Sciatic nerve (tissue), 2 donors: Measurements from ENCODE around the gene CXCL3. TPM values are rescaled to one million over a fixed set of nuclear protein-coding genes. Genes with fewer than 3 reads are reported as not detected.

Experiments
- ATAC-seq: fragments of 200-7000 bp; cut with Tn5 transposase; one replicate; pipeline ENCODE4 v1.9.1; 2020; ENCODE audit warnings: mild to moderate bottlenecking, moderate library complexity
- DNase-seq: peaks from one replicate; pipeline ENCODE4 v3.0.0-alpha.2; 2020; ENCODE audit warnings: low spot score
- intact Hi-C: fragments of 100-400 bp; cut with DNase I; formaldehyde crosslinking; loops from one replicate; pipeline ENCODE4 v1.14.2; 2022
- total RNA-seq: library from RNA; stranded (reverse); fragmentation: NEBNext Ultra II Directional; extraction: Animal tissue kit (Norgen Biotek cat#: 25700); gene quantifications from one replicate; pipeline ENCODE4 v1.2.1, GENCODE V29; 2021
- donor health status: DM: no; HTN: no; CAD: no.
- donor health status: DM: no; HTN: no; CAD: no.

CXCL3 gene
- total RNA-seq, 1 donor from 2014 or later = 6.9 TPM

- DNase-seq (no peak), ATAC-seq (no peak)
- intact Hi-C loops = no loop called here
Measured at GRCh38 chr4:74023709-74024108, 14.8 kb downstream of the CXCL3 start.

GRCh38 chr4:74021601-74022000, 16.9 kb downstream of the CXCL3 start:
- intact Hi-C loops = no loop called here
- DNase-seq = no peak
- ATAC-seq = no peak

- ATAC-seq (no peak), DNase-seq (no peak)
- intact Hi-C loops = no loop called here
Measured at GRCh38 chr4:74018771-74019170, 19.7 kb downstream of the CXCL3 start.

- no peak for ATAC-seq
- no peak for DNase-seq
- intact Hi-C loops = no loop called here
Measured at GRCh38 chr4:74018116-74018515, 20.4 kb downstream of the CXCL3 start.

GRCh38 chr4:74016068-74016467, 22.4 kb downstream of the CXCL3 start:
- intact Hi-C loops = no loop called here
- no peak for DNase-seq
- no peak for ATAC-seq

GRCh38 chr4:74015126-74015780, 23.2 kb downstream of the CXCL3 start:
- ATAC-seq = no peak
- intact Hi-C loops = no loop called here

GRCh38 chr4:74014332-74014731, 24.2 kb downstream of the CXCL3 start:
- ATAC-seq (no peak), DNase-seq (no peak)
- intact Hi-C loops = no loop called here

More at GRCh38 chr4:74015126-74015780, 23.2 kb downstream of the CXCL3 start:
- no peak for DNase-seq

GRCh38 chr4:74013264-74013663, 25.2 kb downstream of the CXCL3 start:
- intact Hi-C loops = no loop called here
- DNase-seq (no peak), ATAC-seq (no peak)

GRCh38 chr4:74012130-74012529, 26.4 kb downstream of the CXCL3 start:
- no peak for DNase-seq
- intact Hi-C loops = no loop called here
- no peak for ATAC-seq

- no peak for DNase-seq
- intact Hi-C loops = no loop called here
- no peak for ATAC-seq
Measured at GRCh38 chr4:74009307-74009706, 29.2 kb downstream of the CXCL3 start.

GRCh38 chr4:74006009-74006476, 32.4 kb downstream of the CXCL3 start:
- DNase-seq = no peak
- intact Hi-C loops = no loop called here
- peak; percentile 72 for ATAC-seq

- DNase-seq (no peak), ATAC-seq (no peak)
- intact Hi-C loops = no loop called here
Measured at GRCh38 chr4:74005528-74005927, 33.0 kb downstream of the CXCL3 start.

GRCh38 chr4:74004668-74005067, 33.8 kb downstream of the CXCL3 start:
- no peak for DNase-seq
- intact Hi-C loops = no loop called here
- ATAC-seq = no peak

GRCh38 chr4:74000301-74000700, 38.2 kb downstream of the CXCL3 start:
- DNase-seq (no peak), ATAC-seq (no peak)
- intact Hi-C loops = no loop called here

GRCh38 chr4:73998040-73999011, 40.2 kb downstream of the CXCL3 start, which contains the start of gene CXCL5:
CXCL5 (minus strand) TSS chr4:73998677; CDS start chr4:73998581, 96 bp downstream.
- intact Hi-C loops = no loop called here
- peak; percentile 74 for ATAC-seq
- DNase-seq = peak; percentile 60

- ATAC-seq (no peak), DNase-seq (no peak)
- intact Hi-C loops = no loop called here
Measured at GRCh38 chr4:73992050-73992449, 46.4 kb downstream of the CXCL3 start.

GRCh38 chr4:73991742-73992000, 46.8 kb downstream of the CXCL3 start:
- DNase-seq = no peak
- ATAC-seq = no peak
- intact Hi-C loops = no loop called here

- DNase-seq = no peak
- intact Hi-C loops = no loop called here
- no peak for ATAC-seq
Measured at GRCh38 chr4:73990988-73991741, 47.3 kb downstream of the CXCL3 start.

GRCh38 chr4:73989928-73990327, 48.6 kb downstream of the CXCL3 start:
- intact Hi-C loops = no loop called here
- ATAC-seq = no peak
- DNase-seq = no peak

GRCh38 chr4:73989031-73989430, 49.5 kb downstream of the CXCL3 start:
- DNase-seq (no peak), ATAC-seq (no peak)
- intact Hi-C loops = no loop called here
